HG03045 (cell line): Measurements from ENCODE around the gene FOXP1.

Experiments used
- ATAC-seq: cut with Tn5 transposase; IDR thresholded peaks from one replicate; pipeline ENCODE4 v1.9.1; 2021; ENCODE audit warnings: mild to moderate bottlenecking, moderate library complexity; ENCODE audit not compliant: unreplicated experiment

Gene FOXP1

DNA sequence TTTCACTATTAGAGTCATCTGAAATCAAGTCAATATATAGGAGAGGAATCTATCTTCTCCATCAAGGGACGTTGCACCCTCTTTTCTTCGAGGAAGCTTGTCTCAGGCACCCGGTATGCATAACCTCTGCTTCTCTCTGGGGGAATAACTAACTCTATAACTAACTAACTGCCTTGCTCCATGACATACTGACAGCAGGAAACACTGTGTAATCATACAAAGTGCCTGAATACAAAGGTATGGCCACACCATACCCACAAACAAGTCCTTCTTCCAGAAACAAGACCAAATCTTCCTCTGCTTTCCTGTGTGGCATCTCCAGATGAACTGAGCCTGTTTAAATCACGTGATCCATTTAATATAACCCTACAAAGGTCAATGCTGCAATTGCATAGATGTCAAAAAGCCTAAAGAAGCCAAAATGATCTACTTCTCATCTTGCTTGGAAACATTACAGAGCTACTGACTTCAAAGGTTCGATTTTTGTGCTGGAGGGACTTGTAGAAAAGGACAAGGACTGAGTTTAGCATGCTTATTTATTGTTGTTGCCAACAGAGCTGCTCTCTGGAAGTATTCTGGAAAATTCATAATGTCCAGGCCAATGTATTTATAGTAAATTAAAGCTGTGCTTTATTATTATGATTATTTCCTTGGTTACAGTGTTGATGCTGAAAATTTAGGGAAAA, 380.5 kb downstream of the FOXP1 start:
- no peak for ATAC-seq

GRCh38 chr3:71201939-71202338, 381.6 kb downstream of the FOXP1 start:
- no peak for ATAC-seq

DNA sequence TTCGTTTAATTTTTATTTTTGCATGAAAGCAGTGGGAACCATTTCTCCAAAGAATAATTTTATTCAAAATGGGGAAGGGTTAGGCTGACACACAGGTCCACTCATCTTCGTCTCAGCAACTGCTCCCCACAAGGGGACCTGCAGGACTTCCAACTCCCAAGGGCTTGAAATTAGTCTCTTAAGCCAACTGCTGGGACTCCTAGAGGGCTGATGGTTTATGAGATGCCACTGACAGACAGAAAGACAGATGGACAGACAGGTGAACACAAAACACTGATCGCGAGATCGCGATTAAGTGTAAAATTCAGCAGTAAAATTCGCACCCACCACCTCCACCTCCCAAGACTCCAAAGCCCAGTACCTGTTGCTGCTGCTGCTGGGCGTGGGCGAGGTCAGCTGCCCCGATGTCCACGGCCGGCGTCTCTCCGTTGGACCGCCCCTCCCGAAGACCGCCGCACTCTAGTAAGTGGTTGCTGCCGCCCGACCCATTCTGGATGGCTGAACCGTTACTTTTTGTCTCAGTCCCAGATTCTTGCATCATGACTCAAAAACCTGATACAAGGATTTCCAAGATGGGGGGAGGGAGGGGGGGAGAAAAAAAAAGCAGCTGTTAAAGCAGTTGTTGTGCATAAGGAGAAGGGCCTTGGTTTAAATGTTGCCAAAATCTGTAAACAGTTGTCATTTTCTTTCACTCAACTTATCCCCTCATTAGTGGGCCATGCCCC, 385.5 kb downstream of the FOXP1 start:
- ATAC-seq = no peak

DNA sequence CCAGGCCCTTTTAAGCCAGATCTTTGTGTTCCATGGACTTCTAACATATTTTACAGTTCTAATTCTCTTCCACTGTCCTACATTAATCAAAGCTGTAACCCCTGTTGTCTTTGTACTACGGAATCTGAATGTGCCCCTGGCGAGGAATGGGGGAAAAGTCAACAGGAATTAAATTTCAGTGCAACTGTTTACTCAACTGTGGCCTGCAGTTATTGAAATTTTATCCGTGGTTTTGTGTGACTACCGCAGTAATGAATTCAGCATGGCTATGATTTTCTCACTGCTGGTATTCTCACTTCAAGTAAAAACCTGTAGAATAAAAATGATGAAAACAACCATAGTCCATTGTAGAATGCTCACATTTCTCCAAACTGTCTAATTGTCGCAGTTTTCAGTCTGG, 388.0 kb downstream of the FOXP1 start:
- ATAC-seq = no peak

GRCh38 chr3:71194785-71195184, 388.7 kb downstream of the FOXP1 start:
- no peak for ATAC-seq

DNA sequence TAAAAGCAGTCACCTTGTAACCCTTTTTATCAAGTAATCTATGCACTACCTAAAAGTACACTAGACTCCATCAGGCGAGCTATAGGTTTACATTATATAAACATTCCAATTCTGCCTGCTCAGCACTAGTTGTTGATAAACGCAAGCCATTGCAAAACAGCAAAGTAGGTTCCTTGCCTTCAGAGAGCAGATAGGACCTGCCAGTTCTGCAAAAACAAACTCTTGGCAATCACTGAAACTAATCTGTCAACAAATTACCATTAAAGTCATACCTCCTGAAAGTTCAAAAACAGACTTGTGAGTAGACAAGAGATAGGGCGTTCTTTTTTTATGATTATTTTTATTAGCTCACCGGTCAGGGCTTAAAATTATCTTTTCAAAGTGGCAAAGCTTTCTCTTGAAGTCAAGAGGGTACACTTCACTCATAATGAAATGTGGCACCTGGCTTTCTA, 392.5 kb downstream of the FOXP1 start:
- no peak for ATAC-seq

DNA sequence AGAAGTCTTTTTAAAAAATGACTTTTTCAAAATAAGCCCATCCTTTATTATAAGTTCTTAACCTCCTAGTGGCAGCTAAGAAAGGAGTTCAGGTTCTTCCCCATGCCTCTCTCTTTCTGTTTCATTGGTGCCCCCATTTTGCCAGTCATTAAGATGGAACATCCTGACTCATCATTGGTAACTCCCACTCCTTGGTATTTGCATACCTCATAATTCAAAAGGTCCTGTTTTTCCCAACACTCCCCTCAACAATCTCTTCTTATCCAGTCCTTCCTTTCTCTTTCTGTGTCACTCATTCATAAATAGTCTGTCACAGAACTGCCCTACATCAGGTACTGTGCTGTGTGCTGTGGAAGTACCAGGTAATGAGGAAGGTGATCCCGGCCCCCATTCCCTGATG, 394.0 kb downstream of the FOXP1 start:
- ATAC-seq = no peak

DNA sequence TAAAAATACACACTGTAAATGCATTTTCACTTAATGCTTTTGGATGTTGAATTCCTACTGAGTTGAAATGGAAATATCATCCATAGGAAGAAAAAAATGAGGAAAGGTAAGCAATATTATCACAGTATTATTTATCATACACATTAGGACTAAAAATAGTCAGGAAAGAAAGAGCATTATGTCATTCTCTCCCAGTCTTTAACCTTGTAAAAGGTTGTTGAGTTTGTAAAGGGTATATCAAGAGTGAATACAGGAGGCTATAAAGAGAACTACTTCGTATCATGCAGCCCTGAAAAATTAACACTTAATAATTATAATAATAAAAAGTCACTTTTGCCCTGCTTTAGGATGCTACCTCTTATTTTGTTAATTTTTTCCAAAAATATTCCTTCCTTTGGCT, 395.8 kb downstream of the FOXP1 start:
- no peak for ATAC-seq

- ATAC-seq = no peak
Observed at GRCh38 chr3:71186801-71187200, 396.7 kb downstream of the FOXP1 start.

GRCh38 chr3:71185733-71186455, 397.6 kb downstream of the FOXP1 start:
- no peak for ATAC-seq

DNA sequence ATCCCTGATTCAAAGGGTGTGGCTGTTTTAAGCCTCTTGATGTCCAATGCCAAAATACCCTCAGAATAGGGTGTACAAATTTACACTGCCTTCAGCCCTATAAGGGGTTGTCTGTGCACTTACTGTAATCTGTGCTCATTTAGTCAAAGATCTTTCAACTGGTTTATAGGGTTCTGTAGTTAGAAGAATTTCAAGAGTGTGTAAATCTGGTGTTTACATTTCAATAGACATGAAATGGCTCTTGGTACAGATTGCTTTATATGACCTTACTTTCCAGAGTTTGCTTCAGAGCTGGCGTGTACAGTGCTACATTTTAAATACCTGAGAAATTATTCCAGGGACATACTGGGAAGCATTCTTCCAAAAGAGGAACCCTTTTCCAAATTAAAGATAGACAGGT, 399.3 kb downstream of the FOXP1 start:
- ATAC-seq = no peak

- no peak for ATAC-seq
Observed at GRCh38 chr3:71183549-71183948, 400.0 kb downstream of the FOXP1 start.

DNA sequence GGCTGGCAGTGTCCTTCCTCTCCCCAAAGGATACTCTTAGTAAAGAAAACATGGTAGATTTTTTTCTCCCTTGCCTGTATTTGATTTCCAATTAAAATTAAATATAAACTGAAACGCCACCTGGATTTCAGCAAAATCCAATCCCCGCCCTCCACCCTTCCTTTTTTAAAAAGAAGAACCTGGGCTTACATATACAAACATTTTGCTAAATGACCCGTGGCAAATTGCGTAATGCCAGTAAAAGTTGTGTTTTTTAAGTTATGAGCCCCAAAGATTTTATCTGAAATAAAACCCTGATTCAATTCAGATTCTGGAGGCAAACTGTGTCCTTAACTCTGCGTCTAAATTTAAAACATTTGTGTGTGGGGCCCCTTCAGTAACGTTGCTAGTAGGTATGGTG, 403.0 kb downstream of the FOXP1 start:
- ATAC-seq = no peak

DNA sequence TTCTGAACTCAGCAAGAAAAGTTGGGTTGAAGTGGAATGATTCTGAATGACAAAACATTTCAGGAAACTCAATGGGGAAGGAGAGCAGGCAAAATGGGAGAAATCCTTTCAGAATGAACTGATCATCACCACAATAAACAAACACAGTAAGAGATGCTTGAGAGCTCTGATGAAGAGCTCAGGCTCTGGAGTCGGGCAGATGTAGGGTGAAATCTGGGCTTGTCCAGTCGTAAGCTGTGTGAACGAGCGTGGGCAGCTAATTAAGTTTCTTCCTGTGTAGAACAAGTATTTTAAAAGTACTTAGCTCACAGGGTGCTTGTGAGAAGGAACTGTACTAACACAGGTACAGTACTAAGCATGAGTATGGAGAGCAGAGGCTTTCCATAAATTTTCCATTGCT, 406.2 kb downstream of the FOXP1 start:
- ATAC-seq = no peak

GRCh38 chr3:71176366-71176765, 407.2 kb downstream of the FOXP1 start:
- ATAC-seq = no peak

DNA sequence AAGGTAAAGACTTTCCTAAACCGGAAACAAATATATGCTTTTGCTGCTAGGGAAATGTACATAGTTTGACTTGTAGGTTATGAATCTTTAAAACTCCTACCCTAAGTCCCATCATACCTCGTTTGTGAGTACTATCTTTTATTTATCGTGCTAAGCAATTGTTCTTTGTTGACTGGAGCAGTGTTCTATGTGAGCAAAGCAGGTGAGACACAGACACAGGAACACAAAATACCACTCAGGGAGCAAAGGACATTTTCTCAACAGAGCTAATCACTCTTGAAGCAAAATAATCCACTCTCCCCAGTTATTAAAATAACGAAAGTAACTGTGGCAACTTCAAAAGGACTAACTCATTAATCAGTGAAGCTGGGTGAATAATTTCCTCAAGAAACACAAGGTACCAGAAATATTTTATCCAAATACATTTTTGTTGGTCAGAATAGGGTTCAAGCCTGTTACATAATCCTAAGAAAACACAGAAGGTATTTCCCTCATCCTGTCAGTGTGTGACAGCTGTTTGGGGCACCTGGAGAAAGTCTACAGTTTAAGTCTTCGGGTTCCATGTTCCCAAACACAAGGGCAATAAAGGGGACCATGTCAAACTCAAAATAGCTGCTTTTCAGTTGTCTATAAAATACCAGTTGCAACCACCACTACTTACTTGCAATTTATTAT, 407.7 kb downstream of the FOXP1 start:
- ATAC-seq = no peak

GRCh38 chr3:71172951-71173350, 410.6 kb downstream of the FOXP1 start:
- ATAC-seq = no peak

DNA sequence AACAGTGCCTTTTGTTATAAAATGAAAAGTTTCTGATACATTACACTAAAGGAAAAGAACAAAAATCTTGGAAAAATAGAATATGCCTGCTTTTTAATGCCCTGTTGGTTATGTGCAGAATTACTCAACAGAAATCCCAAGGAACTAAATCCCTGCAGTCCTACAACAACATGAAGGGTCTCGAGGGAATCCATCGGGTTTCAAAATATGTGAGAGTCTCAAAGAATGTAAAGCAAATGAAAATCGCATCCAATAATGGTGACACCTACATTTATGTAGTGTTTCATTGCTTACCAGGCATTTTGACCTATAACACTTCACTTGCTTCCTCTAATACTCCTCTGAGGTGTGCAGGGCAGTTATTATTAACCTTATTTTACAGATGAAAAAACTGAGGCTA, 411.3 kb downstream of the FOXP1 start:
- ATAC-seq = no peak

GRCh38 chr3:71171247-71171646, 412.3 kb downstream of the FOXP1 start:
- ATAC-seq = no peak

- no peak for ATAC-seq
Observed at GRCh38 chr3:71168880-71169411, 414.6 kb downstream of the FOXP1 start.

GRCh38 chr3:71168121-71168721, 415.3 kb downstream of the FOXP1 start:
- ATAC-seq = no peak
